Measurements from ENCODE around the gene CLIP2. TPM values are rescaled to one million over a fixed set of nuclear protein-coding genes. Genes with fewer than 3 reads are reported as not detected.
A peak's percentile ranks its signal among the peaks of the same experiment; 100 is the strongest.

Gene CLIP2
- total RNA-seq, 1 experiment from 2014 or later = 37.9 TPM

DNA sequence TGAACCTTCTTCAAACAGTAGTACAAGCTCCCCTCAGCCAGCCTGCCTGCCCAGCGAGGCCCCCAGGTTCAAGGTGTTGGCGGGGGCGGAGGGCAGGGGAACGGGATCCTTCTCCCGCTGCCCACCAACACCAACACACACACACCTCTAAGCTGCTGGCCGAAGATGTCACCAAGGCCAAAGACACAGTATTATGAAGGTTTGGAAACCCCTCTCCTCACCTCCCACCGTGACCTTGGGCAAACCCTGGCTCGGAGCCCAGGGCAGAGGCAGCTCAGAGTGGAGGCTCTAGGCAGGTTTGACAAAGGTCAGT lies 115.1 kb downstream of the CLIP2 start:
- Histone ChIP-seq H3K4me2 (no peak overlapping the region), H3F3A (ENCODE audit: insufficient read depth, low read depth) (peaks cover 12% of the 10 kb centered on the region; the same call in 1 of the 2 replicates), H3K79me2 (ENCODE audit: low read depth) (no peaks in the 10 kb centered on the region), H4K20me1 (ENCODE audit: insufficient read depth) (no peaks in the 10 kb centered on the region), H3K9me2 (ENCODE audit: insufficient read depth) (no peaks in the 10 kb centered on the region), H3K9me3 (ENCODE audit: insufficient read depth, low read depth) (no peaks in the 10 kb centered on the region), H2AFZ (no peak overlapping the region), H3K4me1 (replicated peaks; ENCODE audit: insufficient read depth) (no peaks in the 10 kb centered on the region), H3K27me3 (ENCODE audit: insufficient read depth, low read depth) (no peaks in the 10 kb centered on the region), H3K36me3 (ENCODE audit: low read depth) (no peaks in the 10 kb centered on the region), H3K27ac (no peak overlapping the region), H3K4me3 (no peak overlapping the region)
- no peak for TF ChIP-seq EZH2 (IDR thresholded peaks at IDR 0.05; ENCODE audit: low read depth)
- TF ChIP-seq, protein P1, sequence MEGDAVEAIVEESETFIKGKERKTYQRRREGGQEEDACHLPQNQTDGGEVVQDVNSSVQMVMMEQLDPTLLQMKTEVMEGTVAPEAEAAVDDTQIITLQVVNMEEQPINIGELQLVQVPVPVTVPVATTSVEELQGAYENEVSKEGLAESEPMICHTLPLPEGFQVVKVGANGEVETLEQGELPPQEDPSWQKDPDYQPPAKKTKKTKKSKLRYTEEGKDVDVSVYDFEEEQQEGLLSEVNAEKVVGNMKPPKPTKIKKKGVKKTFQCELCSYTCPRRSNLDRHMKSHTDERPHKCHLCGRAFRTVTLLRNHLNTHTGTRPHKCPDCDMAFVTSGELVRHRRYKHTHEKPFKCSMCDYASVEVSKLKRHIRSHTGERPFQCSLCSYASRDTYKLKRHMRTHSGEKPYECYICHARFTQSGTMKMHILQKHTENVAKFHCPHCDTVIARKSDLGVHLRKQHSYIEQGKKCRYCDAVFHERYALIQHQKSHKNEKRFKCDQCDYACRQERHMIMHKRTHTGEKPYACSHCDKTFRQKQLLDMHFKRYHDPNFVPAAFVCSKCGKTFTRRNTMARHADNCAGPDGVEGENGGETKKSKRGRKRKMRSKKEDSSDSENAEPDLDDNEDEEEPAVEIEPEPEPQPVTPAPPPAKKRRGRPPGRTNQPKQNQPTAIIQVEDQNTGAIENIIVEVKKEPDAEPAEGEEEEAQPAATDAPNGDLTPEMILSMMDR (conservative IDR thresholded peaks at IDR 0.05) = no peak
- intact Hi-C loops (cut with micrococcal nuclease; ENCODE audit: unreplicated experiment) = loop anchor here (5.0 kb wide), 1 partner anchor 337 kb away; no protein-coding TSS in a partner anchor
- no TSS peak for BruUV-seq (replicated peaks)
- POLR2A ChIA-PET (ENCODE audit: unreplicated experiment) = no interaction called here
- no peak for DNase-seq
- CTCF ChIA-PET = no interaction called here

DNA sequence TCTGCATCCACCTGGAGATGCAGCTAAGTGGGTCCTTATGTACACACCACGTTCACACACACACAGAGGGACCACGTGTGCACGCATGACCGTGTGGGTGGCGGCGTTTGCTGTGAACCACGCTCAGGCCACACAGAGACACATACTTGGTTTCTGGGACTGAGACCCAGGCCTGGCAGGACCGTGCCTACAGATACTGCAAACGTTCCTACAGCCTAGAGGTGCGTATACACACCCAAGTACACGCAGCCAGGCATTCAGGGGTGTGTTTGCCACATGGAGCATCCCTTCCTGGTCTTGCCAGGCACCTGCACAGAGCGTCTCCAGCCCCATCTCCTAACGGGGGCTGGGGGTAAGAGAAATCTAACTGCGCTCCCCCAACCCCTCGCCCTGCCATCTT lies 115.5 kb downstream of the CLIP2 start:
- Histone ChIP-seq H4K20me1 (ENCODE audit: insufficient read depth) (no peaks in the 10 kb centered on the region), H3K36me3 (ENCODE audit: low read depth) (no peaks in the 10 kb centered on the region), H3F3A (ENCODE audit: insufficient read depth, low read depth) (peaks cover 12% of the 10 kb centered on the region; the same call in 1 of the 2 replicates), H3K4me3 (no peak overlapping the region), H3K4me1 (replicated peaks; ENCODE audit: insufficient read depth) (no peaks in the 10 kb centered on the region), H3K27ac (no peak overlapping the region), H3K4me2 (no peak overlapping the region), H2AFZ (no peak overlapping the region), H3K79me2 (ENCODE audit: low read depth) (no peaks in the 10 kb centered on the region), H3K9me2 (ENCODE audit: insufficient read depth) (no peaks in the 10 kb centered on the region), H3K27me3 (ENCODE audit: insufficient read depth, low read depth) (no peaks in the 10 kb centered on the region), H3K9me3 (ENCODE audit: insufficient read depth, low read depth) (no peaks in the 10 kb centered on the region)
- no TSS peak for BruUV-seq (replicated peaks)
- intact Hi-C loops (cut with micrococcal nuclease; ENCODE audit: unreplicated experiment) = loop anchor here (5.0 kb wide), 1 partner anchor 337 kb away; no protein-coding TSS in a partner anchor
- TF ChIP-seq, protein P1 (conservative IDR thresholded peaks at IDR 0.05) = no peak
- TF ChIP-seq EZH2 (IDR thresholded peaks at IDR 0.05; ENCODE audit: low read depth) = no peak
- no peak for DNase-seq
- ChIA-PET CTCF (interaction anchor here (1.8 kb wide), 1 partner anchor 162 kb away, joined by 6 read pairs; no protein-coding TSS in a partner anchor), POLR2A (ENCODE audit: unreplicated experiment) (no interaction called here)

DNA sequence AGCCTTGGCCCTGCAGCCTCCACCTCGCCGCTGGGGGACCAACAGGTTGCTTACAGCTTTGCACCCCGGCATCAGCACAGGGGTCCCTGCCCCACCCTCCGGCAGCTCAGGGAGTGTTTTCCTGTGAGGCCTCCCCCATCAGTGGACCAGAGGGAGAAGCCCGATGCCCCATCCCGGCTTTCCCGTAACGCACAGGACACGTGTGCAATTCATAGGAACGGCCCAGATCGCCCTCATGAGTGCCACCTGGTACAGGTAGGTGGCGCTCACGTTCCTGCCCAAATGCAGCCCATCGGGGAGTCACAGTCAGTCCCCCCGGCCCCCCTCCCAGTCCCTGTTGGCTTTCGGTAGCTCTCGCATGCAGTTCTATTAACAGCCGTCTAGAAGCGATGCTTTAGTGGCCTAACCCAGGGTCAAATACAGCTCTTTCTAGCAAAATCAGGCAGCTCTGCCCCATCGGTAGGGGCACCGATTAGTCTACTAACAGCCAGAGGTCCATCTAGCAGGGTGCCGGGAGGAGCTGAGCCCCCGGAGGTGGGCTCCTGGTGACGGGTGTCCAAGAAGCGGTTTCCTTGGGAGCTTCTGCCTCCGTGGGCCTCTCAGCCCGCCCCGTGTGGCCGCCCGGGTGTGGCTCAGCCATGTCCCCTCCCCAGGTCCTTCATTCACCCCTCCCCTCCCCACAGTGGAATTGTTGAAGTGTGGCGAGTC lies 116.1 kb downstream of the CLIP2 start:
- no peaks in the 10 kb centered on the region for H3K79me2 ChIP-seq (ENCODE audit: low read depth)
- no peaks in the 10 kb centered on the region for H3K9me2 ChIP-seq (ENCODE audit: insufficient read depth)
- H3F3A ChIP-seq (ENCODE audit: insufficient read depth, low read depth) = peaks cover 12% of the 10 kb centered on the region; the same call in 1 of the 2 replicates
- H3K4me1 ChIP-seq (replicated peaks; ENCODE audit: insufficient read depth) = no peaks in the 10 kb centered on the region
- H3K4me2 ChIP-seq = no peak overlapping the region
- no peak for TF ChIP-seq EZH2 (IDR thresholded peaks at IDR 0.05; ENCODE audit: low read depth)
- TF ChIP-seq, protein P1 (conservative IDR thresholded peaks at IDR 0.05) = peak; percentile 62
- intact Hi-C loops (cut with micrococcal nuclease; ENCODE audit: unreplicated experiment) = no loop called here
- H3K36me3 ChIP-seq (ENCODE audit: low read depth) = no peaks in the 10 kb centered on the region
- DNase-seq = peak in 1 of 2 experiments; percentile 26
- H3K9me3 ChIP-seq (ENCODE audit: insufficient read depth, low read depth) = no peaks in the 10 kb centered on the region
- POLR2A ChIA-PET (ENCODE audit: unreplicated experiment) = no interaction called here
- no peaks in the 10 kb centered on the region for H4K20me1 ChIP-seq (ENCODE audit: insufficient read depth)
- CTCF ChIA-PET = interaction anchor here (0.5 to 1.8 kb wide), 4 partner anchors 78 to 340 kb away, joined by 3 to 9 read pairs (median 6); no protein-coding TSS in a partner anchor
- BruUV-seq (replicated peaks) = no TSS peak
- H3K27me3 ChIP-seq (ENCODE audit: insufficient read depth, low read depth) = no peaks in the 10 kb centered on the region
- no peak overlapping the region for H3K4me3 ChIP-seq
- no peak overlapping the region for H3K27ac ChIP-seq
- H2AFZ ChIP-seq = no peak overlapping the region

Data from PC-9 (cell line).